ENCODE measurements around the gene CHRNA5.

DNA sequence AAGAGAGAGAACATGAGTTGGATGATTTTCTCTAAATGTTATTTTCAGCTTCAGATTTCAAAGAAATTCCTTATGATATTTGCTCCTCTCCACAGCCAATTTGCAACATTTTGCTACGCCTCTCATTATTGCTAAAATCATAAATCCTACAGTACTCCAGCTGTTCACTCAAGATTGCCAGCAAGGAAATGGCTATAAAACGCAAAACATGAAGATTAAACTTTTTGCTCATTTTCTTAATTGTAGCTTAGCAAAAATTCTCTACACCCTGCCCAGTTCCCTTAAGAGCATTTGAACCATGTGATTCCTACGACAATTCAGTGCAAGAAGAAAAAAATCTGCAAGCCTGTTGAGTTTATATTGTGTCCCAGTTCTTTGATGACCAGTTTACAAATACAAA, 48.7 kb downstream of the CHRNA5 start:
- TF ChIP-seq POLR2A (IDR thresholded peaks at IDR 0.05), result no peak
- TF ChIP-seq, protein P1, sequence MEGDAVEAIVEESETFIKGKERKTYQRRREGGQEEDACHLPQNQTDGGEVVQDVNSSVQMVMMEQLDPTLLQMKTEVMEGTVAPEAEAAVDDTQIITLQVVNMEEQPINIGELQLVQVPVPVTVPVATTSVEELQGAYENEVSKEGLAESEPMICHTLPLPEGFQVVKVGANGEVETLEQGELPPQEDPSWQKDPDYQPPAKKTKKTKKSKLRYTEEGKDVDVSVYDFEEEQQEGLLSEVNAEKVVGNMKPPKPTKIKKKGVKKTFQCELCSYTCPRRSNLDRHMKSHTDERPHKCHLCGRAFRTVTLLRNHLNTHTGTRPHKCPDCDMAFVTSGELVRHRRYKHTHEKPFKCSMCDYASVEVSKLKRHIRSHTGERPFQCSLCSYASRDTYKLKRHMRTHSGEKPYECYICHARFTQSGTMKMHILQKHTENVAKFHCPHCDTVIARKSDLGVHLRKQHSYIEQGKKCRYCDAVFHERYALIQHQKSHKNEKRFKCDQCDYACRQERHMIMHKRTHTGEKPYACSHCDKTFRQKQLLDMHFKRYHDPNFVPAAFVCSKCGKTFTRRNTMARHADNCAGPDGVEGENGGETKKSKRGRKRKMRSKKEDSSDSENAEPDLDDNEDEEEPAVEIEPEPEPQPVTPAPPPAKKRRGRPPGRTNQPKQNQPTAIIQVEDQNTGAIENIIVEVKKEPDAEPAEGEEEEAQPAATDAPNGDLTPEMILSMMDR (IDR thresholded peaks at IDR 0.05), result no peak

Data from adrenal gland (tissue), 5 donors.